LNCAP (cell line): ENCODE results near the gene MEX3D.
A peak's percentile ranks its signal among the peaks of the same experiment; 100 is the strongest.

ENCODE experiments used
- TF ChIP-seq, protein P1 (sequence below): fragments of 450-650 bp; IDR thresholded peaks from 2 replicates; pipeline ENCODE4 v1.5.1; 2017; ENCODE audit warnings: mild to moderate bottlenecking

MEX3D gene

GRCh38 chr19:1521636-1522035, 46.5 kb downstream of the MEX3D start:
- TF ChIP-seq, protein P1, sequence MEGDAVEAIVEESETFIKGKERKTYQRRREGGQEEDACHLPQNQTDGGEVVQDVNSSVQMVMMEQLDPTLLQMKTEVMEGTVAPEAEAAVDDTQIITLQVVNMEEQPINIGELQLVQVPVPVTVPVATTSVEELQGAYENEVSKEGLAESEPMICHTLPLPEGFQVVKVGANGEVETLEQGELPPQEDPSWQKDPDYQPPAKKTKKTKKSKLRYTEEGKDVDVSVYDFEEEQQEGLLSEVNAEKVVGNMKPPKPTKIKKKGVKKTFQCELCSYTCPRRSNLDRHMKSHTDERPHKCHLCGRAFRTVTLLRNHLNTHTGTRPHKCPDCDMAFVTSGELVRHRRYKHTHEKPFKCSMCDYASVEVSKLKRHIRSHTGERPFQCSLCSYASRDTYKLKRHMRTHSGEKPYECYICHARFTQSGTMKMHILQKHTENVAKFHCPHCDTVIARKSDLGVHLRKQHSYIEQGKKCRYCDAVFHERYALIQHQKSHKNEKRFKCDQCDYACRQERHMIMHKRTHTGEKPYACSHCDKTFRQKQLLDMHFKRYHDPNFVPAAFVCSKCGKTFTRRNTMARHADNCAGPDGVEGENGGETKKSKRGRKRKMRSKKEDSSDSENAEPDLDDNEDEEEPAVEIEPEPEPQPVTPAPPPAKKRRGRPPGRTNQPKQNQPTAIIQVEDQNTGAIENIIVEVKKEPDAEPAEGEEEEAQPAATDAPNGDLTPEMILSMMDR: no peak

GRCh38 chr19:1520203-1520780, 47.8 kb downstream of the MEX3D start:
- TF ChIP-seq, protein P1: no peak

GRCh38 chr19:1518471-1518870, 49.7 kb downstream of the MEX3D start:
- TF ChIP-seq, protein P1: no peak

DNA sequence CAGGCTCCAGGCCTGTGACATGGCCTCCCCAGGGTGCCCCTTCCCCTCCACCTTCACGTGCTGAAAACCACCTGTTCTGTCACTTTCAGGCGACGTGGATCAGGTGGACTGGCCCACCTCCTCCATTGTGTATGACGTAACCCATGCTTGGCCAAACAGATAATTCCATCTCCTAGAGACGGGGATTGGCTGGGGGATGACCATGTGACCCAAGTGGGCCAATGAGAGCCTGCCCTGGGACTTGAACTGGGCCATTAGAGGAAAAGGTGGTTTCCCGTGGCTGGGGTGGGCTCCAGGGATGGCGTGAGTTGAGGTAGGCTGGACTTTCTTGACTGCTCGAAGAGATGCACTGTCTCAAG, 51.8 kb downstream of the MEX3D start:
- TF ChIP-seq, protein P1: no peak

DNA sequence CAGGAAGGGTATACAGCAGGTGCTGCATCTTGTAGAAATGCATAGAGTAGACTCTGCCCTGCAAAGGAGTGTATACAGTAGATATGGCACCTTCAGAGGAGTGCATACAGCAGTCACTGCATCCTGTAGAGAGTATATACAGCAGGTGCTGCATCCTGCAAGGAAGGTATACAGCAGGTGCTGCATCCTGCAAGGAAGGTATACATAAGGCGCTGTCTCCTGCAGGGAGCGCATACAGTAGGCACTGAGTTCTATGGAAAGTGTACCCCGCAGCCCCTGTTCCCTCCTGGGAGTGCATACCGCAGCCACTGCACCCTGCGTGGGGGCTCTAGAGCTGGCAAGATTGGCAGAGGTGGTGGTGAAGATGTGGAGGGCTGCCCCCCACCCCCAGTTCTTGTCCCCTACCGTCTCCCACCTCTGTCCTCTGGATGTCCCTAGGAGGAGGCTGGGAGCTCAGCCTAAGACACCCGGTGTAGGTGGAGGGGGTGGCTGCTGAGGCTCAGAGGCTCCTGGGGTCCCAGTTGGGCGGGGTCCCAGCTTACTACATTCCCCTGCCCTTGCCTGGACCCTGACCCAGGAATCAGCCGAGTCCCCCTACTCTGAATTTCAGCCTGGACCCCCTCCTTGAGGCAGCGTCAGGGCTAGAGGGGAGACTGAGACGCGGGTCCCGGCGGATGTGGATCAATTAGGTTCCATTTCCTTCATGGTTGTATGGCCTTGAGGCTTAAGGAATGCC, 53.0 kb downstream of the MEX3D start:
- TF ChIP-seq, protein P1: no peak

DNA sequence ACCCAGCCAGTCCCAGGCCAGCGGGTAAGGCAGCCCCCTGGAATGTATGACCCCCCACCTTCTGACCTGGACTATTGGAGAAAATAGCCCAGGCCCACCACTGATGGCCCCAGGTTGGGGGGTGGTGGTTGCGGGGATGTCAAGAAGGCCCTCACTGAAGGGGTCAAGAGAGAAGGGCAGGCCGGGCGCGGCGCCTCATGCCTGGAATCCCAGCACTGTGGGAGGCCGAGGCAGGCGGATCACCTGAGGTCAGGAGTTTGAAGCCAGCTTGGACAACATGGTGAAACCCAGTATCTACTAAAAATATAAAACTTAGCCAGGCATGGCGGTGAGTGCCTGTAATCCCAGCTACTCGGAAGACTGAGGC, 53.8 kb downstream of the MEX3D start:
- TF ChIP-seq, protein P1: no peak

- TF ChIP-seq, protein P1: peak; percentile 56
Measured at GRCh38 chr19:1513499-1514294, 54.4 kb downstream of the MEX3D start.
